NCI-H1092 (cell line): ENCODE measurements around the gene PIGL.
"Not testable (repeated sequence)": the region's sequence is repeated elsewhere in the genome, so short reads cannot be mapped to it uniquely, and the experiment has no call there.

ENCODE experiments used
- DNase-seq: peaks from one replicate; lab custom pipeline; 2025; lab: John Stamatoyannopoulos, UW

Gene PIGL

GRCh38 chr17:16216341-16217001 is 539 bp upstream of the PIGL start:
- not testable (repeated sequence) for DNase-seq

DNA sequence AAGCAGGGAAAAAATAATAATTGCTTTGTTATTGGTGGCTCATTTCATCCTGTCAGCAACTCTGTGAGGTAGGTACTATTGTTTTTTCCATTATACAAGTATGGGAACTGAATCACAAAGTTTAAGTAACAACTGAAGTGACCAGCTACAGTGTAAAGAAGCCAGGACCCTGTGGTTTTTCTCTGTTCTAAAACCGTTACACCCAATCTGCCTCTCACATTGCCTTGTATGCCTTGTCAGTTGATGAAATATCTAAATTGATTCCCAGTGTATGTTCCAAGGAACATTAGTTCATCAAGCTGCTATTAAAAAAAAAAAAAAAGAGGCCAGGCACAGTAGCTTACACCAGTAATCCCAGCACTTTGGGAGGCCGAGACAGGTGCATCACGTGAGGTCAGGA is 5.4 kb downstream of the PIGL start:
- no peak for DNase-seq

- DNase-seq, result not testable (repeated sequence)
Observed at GRCh38 chr17:16229912-16230561, 13.0 kb downstream of the PIGL start.

DNA sequence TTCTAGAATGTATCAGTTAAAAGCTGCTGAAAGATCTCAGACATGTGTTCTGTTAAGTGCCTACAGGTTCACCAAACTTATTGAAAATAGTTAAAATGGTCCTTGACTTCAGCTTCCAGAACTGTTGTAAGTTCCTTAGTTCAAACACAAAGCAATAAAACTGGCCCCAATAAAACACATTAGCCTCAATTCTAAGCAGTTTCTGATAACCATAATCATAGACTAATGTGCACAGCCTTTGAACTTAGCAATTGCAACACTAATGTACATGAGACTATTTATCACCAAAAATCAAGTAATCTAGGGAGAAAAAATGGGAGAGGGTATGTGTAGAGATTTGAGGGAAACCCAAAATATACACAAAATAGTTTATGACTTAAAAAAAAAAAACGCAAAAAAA is 15.4 kb downstream of the PIGL start:
- no peak for DNase-seq

DNA sequence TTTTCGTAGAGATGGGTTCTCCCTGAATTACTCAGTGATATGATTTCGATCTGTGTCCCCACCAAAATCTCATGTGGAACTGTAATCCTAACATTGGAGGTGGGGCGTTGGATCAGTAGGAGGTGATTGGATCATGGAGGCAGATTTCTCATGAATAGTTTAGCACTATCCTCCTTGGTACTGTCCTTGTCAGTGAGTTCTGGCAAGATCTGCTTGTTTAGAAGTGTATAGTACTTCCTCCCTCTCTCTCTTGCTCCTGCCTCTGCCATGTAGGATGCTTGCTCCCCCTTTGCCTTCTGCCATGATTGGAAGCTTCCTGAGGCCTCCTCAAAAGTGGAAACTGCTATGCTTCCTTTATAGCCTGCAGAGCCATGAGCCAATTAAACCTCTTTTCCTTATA is 22.9 kb downstream of the PIGL start:
- DNase-seq, result no peak

DNA sequence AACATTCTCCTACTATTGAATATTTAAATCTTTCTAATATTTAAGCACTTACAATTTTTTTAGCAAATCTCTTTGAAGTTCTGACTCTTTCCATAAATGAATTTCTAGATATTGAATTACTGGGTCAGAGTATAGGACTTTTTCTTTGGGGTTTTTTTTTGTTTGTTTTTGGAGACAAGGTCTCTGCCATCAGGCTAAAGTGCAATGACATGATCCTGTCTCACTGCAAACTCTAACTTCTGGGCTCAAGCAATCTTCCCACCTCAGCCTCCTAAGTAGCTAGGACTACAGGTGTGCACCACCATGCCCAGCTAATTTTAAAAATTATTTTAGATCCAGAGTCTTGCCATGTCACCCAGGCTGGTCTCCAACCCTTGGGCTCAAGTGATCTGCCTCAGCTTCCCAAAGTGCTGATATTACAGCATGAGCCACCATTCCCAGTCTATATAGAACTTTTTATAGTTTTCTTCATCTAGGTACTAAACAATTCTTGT is 24.9 kb downstream of the PIGL start:
- DNase-seq, result no peak

DNA sequence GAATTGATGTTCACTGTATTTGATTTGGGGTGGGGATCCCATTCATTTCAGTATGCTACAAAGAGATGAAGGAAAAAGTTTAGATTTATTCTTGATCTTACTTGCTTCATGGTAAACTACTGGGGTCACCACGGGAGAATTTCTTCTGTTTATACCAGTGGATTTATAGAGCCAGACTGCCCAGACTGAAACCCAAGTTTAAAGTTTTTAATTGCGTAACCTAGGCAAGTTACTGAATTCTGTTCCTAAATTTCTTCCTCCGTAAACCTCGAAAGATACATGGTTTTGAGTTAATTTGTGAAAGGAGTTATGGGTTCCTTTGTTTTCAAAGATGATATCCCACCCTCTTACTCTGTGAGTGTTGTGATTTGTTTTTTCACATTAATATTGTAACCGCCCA is 26.4 kb downstream of the PIGL start:
- no peak for DNase-seq

DNA sequence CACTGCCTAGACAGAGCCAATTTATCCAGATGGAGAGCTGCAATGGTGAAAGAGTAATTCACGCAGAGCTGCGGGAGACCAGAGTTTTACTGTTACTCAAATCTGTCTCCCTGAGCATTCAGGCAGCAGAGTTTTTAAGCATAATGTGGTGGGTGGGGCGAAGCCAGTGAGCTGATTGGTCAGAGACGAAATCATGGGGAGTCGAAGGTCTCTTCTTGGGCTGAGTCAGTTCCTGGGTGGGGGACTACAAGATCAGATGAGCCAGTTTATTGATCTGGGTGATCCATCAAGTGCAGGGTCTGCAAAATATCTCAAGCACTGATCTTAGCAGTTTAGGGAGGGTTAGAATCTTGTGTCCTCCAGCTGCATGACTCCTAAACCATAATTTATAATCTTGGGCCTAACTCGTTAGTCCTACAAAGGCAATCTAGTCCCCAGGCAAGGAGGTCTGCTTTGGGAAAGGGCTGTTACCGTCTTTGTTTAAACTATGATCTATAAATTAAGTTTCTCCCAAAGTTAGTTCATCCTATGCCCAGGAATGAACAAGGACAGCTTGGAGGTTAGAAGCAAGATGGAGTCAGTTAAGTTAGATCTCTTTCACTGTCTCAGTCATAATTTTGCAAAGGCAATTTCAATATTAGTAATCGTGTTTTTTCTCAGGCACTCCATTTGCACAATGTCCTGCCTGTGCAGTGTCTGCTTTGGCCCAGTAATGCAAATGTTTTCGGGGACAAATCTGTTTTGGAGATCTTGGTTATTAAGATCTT is 27.0 kb downstream of the PIGL start:
- DNase-seq, result no peak

GRCh38 chr17:16247586-16247984 is 30.6 kb downstream of the PIGL start:
- no peak for DNase-seq

DNA sequence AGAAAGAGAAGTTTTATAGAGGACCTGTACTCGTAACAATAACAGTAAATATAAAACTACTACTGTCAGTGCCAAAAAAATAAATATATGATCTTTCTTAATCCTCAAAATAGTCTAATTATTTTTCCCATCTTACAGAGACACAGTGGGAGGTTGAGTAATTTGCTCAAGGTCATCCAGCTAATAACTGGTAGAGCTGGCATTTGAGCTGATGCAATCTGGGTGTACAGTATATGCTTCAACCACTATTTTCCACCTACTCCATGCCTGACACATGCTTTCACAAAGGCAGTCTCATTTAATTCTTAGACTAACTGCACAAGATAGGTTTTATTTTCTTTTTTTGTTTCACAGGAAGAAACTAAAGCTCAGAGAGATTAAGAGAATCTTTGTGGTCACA is 33.6 kb downstream of the PIGL start:
- DNase-seq, result no peak

GRCh38 chr17:16251043-16251442 is 34.0 kb downstream of the PIGL start:
- DNase-seq, result no peak

- no peak for DNase-seq
Observed at GRCh38 chr17:16251556-16251955, 34.5 kb downstream of the PIGL start.

- DNase-seq, result no peak
Observed at GRCh38 chr17:16254773-16255400, 37.9 kb downstream of the PIGL start.

DNA sequence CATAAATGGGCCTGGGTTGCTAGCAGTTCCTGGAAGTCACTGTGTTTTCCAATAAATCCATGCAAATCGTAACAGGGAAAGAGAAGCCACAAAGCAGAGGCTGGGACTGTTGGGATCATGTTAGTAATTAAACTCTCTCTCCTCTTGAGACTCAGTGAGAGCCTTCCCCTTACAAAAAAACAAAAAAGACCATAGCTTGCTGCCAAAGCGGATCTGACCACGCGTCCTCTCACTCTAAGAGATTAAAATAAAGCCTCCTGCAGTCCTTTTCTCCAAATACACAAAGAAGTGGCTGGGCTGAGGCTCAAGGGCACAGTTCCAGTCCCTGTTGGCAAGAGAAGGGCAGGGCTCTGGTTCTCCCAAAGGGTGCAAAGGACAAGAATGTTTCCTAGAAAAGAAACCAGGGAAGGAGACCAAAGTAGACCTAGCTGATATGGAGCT is 38.5 kb downstream of the PIGL start:
- no peak for DNase-seq

DNA sequence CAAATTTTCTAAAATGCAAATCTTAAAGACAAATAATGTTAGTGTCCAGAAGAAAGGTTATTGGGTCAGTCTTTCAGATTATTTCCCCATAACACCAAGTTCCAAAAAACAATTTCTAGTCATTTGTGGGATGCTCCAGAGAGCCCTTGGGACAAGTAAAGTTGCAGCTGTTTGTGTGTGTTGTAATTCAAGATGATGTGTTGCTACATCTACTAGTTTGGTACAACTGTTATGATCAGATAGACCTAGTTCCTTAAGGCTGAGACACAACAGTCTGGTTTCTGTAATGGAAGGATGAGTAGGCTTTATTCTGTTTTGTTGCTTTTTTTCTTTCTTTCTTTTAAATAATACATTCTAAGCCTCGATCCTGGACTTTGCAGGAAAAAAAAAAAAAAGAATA is 41.9 kb downstream of the PIGL start:
- DNase-seq, result no peak

- DNase-seq, result no peak
Observed at GRCh38 chr17:16259926-16260325, 42.9 kb downstream of the PIGL start.

- DNase-seq, result no peak
Observed at GRCh38 chr17:16261049-16261448, 44.0 kb downstream of the PIGL start.

DNA sequence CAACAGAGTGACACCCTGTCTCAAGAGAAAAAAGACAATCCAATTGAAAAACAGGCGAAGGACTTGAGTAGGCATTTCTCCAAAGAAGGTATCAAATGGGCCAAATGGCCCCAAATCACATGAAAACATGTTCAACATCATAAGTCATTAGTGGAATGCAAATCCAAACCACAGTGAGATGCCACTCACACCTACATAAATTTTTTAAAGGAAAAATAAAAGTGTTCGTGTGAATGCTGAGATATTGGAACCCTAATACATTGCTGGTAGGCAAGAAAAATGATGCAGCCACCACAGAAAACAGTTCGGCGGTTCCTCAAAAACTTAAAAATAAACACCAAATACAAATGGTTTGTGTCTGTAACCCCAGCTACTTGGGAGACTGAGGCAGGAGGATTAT is 45.2 kb downstream of the PIGL start:
- no peak for DNase-seq

DNA sequence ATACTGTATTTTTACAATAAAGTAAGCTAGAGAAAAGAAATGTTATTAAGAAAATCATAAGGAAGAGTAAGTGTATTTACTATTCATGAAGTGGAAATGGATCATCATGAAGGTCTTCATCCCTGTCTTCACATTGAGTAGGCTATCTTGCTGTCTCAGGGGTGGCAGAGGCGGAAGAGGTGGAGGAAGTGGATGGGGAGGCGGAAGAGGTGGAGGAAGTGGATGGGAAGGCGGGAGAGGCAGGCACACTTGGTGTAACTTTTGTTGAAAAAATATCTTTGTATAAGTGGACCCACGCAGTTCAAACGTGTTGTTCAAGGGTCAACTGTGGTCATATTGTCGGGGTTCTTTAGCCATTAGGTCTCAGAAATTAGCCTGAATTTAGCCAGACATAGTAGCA is 50.2 kb downstream of the PIGL start:
- DNase-seq, result no peak

GRCh38 chr17:16269658-16270057 is 52.6 kb downstream of the PIGL start:
- DNase-seq, result no peak

- DNase-seq, result no peak
Observed at GRCh38 chr17:16272111-16272840, 55.3 kb downstream of the PIGL start.

GRCh38 chr17:16273499-16273898 is 56.5 kb downstream of the PIGL start:
- DNase-seq, result no peak
